ENCODE data around the gene BTBD17.

BTBD17 gene

DNA sequence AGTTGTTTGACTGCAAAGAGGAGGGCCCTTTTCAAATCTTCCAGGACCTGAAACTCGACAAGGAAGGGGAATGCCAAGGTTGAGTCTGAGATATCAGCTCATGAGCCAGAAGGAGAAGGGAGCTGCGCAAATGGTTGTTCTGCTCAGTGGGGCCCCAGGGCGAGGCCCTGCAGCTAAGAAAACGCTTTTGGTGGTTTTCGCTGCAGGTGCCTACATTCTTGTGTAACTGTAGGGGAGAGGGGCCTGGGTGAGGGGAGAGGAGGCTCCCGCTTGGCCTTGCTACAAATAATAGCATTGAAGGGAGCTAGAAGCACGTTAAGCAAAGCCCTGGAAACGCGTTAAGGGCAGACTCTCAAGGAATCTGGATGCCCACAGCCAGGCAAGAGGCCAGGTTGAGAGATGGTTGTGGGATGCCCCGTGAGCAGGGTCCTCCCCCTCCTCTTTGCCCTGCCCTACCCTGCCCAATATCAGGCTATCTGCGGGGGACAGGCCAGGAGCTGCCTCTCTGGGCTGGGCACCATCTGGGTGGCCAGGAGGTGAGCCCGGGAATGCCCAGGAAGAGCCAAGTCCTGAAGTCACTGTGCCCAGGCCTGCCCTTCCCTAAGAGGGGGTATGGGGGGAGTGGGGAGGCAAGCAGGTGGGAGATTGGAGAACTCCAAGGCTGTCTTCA lies 27.6 kb upstream of the BTBD17 start:
- Histone ChIP-seq H3K27ac (no peak overlapping the region), H3K4me3 (ENCODE audit: low read depth, low read length) (no peak overlapping the region), H3K4me2 (ENCODE audit: low read length) (no peak overlapping the region)

DNA sequence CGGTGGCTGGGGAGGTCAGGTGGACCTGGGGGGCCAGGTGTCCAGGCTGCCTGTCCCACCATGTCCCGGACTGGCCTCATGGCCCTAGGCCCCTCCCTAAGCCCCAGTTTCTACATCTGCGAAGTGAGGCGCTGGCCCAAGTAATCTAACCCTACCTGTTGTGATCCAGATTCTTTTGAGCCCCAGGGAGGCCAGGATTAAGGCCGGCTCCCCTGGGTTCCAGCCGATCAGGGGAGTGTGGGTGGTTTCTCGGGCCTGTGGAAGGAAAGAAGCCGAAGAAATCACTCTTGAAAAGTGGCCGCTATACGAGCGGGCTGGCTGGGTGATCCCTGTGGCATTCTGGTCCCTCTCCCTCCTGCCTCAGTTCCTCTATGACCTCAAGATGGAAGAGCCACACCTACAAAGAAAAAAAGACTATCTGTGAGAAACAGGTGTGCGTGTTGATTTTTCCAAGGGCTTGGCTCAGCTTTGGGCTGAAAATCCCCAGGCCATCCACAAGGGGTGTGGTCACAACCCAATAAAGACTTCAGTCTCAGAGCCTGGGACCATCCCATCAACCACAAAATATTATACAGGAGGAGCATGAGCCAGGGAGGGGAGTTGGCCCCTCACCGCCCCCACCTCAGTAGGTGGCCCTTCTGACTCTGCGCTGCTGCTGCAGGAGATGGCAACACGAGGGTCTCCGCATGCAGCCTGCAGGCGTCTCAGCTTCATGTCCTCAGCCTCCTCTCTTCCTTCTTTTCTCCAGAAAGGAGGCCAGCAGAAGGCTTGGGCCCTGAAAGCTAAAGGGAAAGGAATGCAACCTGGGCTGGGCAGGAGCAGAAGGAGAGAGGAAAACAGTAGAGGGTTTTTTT lies 25.9 kb upstream of the BTBD17 start:
- Histone ChIP-seq H2AFZ (no peak overlapping the region), H3K4me1 (no peaks in the 10 kb centered on the region), H3K27ac (no peak overlapping the region), H3K9ac (no peak overlapping the region), H3K79me2 (no peaks in the 10 kb centered on the region), H3K27me3 (ENCODE audit: control insufficient read depth, insufficient read depth, low read length) (no peaks in the 10 kb centered on the region), H3K4me3 (ENCODE audit: low read depth, low read length) (no peak overlapping the region), H3K36me3 (ENCODE audit: control insufficient read depth, insufficient read depth, low read length) (no peaks in the 10 kb centered on the region), H3K9me3 (ENCODE audit: control insufficient read depth, low read length) (no peaks in the 10 kb centered on the region), H3K4me2 (ENCODE audit: low read length) (no peak overlapping the region)
- TF ChIP-seq, protein P1, sequence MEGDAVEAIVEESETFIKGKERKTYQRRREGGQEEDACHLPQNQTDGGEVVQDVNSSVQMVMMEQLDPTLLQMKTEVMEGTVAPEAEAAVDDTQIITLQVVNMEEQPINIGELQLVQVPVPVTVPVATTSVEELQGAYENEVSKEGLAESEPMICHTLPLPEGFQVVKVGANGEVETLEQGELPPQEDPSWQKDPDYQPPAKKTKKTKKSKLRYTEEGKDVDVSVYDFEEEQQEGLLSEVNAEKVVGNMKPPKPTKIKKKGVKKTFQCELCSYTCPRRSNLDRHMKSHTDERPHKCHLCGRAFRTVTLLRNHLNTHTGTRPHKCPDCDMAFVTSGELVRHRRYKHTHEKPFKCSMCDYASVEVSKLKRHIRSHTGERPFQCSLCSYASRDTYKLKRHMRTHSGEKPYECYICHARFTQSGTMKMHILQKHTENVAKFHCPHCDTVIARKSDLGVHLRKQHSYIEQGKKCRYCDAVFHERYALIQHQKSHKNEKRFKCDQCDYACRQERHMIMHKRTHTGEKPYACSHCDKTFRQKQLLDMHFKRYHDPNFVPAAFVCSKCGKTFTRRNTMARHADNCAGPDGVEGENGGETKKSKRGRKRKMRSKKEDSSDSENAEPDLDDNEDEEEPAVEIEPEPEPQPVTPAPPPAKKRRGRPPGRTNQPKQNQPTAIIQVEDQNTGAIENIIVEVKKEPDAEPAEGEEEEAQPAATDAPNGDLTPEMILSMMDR (IDR thresholded peaks at IDR 0.05): no peak

More for the DNA sequence above, 27.6 kb upstream of the BTBD17 start:
- Histone ChIP-seq H3K79me2 (no peaks in the 10 kb centered on the region), H2AFZ (no peak overlapping the region), H3K9me3 (ENCODE audit: control insufficient read depth, low read length) (no peaks in the 10 kb centered on the region), H3K9ac (no peak overlapping the region), H3K27me3 (ENCODE audit: control insufficient read depth, insufficient read depth, low read length) (no peaks in the 10 kb centered on the region), H3K4me1 (no peaks in the 10 kb centered on the region), H3K36me3 (ENCODE audit: control insufficient read depth, insufficient read depth, low read length) (no peaks in the 10 kb centered on the region)
- TF ChIP-seq, protein P1 (IDR thresholded peaks at IDR 0.05): no peak

GRCh38 chr17:74386386-74386785 lies 24.7 kb upstream of the BTBD17 start:
- H3K36me3 ChIP-seq (ENCODE audit: control insufficient read depth, insufficient read depth, low read length): no peaks in the 10 kb centered on the region
- H3K4me1 ChIP-seq: no peaks in the 10 kb centered on the region
- no peaks in the 10 kb centered on the region for H3K79me2 ChIP-seq
- no peaks in the 10 kb centered on the region for H3K27me3 ChIP-seq (ENCODE audit: control insufficient read depth, insufficient read depth, low read length)
- no peak overlapping the region for H3K27ac ChIP-seq
- H3K9me3 ChIP-seq (ENCODE audit: control insufficient read depth, low read length): no peaks in the 10 kb centered on the region
- H3K4me3 ChIP-seq (ENCODE audit: low read depth, low read length): no peak overlapping the region
- no peak overlapping the region for H2AFZ ChIP-seq
- no peak overlapping the region for H3K4me2 ChIP-seq (ENCODE audit: low read length)
- TF ChIP-seq, protein P1 (IDR thresholded peaks at IDR 0.05): no peak
- H3K9ac ChIP-seq: no peak overlapping the region

GRCh38 chr17:74385201-74385600 lies 23.5 kb upstream of the BTBD17 start:
- TF ChIP-seq, protein P1 (IDR thresholded peaks at IDR 0.05): no peak
- no peaks in the 10 kb centered on the region for H3K27me3 ChIP-seq (ENCODE audit: control insufficient read depth, insufficient read depth, low read length)
- no peaks in the 10 kb centered on the region for H3K9me3 ChIP-seq (ENCODE audit: control insufficient read depth, low read length)
- H3K36me3 ChIP-seq (ENCODE audit: control insufficient read depth, insufficient read depth, low read length): no peaks in the 10 kb centered on the region
- no peak overlapping the region for H3K4me3 ChIP-seq (ENCODE audit: low read depth, low read length)
- H3K79me2 ChIP-seq: no peaks in the 10 kb centered on the region
- H2AFZ ChIP-seq: no peak overlapping the region
- peaks cover 2% of the 10 kb centered on the region for H3K4me1 ChIP-seq
- H3K9ac ChIP-seq: no peak overlapping the region
- no peak overlapping the region for H3K4me2 ChIP-seq (ENCODE audit: low read length)
- no peak overlapping the region for H3K27ac ChIP-seq

Measured in parathyroid adenoma (tissue), 2 donors.